HG02623 (cell line): ENCODE results near the gene AOX1.
"Not testable (repeated sequence)": the region's sequence is repeated elsewhere in the genome, so short reads cannot be mapped to it uniquely, and the experiment has no call there.

Source experiments
- ATAC-seq: cut with Tn5 transposase; IDR thresholded peaks from one replicate; pipeline ENCODE4 v1.9.1; 2021; ENCODE audit warnings: moderate library complexity; ENCODE audit not compliant: unreplicated experiment

AOX1 gene

DNA sequence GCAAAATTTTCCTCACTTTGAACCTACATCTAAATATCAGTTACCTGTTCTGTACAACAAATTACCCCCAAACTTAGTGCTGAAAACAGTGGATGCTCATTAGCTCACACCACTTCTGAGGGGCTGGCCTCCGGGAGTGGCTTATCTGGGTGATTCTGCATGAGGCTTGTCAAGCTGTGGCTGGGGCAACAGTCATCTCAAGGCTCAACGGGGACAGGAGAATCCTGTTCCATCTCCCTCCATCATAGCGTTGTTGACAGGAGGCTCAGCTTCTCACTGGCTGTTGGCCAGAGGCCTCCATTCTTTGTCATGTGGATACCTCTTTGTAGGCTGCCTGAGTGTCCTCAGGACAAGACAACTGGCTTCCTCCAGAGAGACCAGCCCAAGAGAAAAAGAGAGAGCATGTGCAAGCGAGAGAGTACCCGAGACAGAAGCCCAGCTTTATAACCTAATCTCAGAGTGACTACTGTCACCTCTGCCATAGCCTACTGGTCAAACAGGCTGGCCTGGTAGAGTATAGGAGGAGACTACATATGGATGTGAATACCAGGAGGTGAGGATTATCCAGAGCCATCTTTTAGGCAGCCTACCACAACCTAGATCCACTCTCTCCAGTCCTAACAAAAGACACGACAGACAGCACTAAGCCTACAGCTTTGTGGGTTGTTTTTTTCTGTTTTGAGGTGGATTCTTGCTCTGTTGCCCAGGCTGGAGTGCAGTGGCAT lies 79.1 kb downstream of the AOX1 start:
- ATAC-seq: no peak

GRCh38 chr2:200665626-200666453 lies 80.0 kb downstream of the AOX1 start:
- ATAC-seq: no peak

DNA sequence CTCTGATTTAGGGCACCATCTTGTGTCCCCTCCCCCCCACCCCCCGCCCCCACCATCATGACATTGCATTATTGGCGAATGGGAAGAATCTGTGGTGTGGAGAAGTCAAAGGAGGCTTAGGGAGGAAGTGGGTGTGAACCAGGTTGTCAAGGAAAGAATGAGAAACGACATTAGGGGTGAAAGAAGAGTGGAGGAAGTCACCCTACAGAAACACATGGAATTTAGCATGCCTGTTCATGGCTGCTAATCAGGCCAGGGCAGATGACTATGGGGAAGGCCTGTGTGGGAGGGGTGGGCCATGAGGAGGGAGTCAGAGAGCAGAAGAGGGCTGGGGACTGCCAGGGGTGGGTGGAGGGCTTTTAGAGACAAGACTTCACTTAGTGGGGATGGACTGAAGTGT lies 81.6 kb downstream of the AOX1 start:
- no peak for ATAC-seq

DNA sequence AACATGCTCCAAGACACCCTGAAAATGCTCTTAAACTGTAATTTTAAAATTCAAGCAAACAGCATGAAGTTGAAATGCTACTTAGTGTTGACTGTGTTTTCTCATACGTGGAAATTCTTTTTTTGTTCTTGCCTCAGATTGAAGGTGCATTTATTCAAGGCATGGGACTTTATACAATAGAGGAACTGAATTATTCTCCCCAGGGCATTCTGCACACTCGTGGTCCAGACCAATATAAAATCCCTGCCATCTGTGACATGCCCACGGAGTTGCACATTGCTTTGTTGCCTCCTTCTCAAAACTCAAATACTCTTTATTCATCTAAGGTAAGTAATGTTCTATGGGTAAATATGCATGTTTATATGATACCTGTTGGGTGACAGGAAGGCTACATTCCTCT lies 82.7 kb downstream of the AOX1 start:
- no peak for ATAC-seq

GRCh38 chr2:200669308-200669707 lies 83.5 kb downstream of the AOX1 start:
- no peak for ATAC-seq

DNA sequence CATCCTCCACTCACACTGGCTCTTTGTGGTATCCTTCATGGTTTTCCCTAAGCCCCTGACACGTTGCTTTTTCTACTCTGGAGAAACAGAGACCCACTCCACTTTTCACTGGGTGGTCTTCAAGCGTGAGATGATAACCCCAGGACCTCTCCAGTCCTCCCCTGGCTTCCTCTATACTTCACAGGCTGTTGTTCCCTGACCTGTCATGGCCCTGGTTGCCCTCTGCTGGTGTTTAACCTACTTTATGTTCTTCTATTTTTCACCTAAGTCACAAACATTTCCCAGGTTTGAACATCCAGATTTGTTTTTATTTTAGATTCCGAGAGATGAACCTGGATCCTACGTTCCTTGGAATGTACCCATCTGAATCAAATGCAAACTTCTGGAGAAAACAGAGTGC lies 84.5 kb downstream of the AOX1 start:
- no peak for ATAC-seq

GRCh38 chr2:200670751-200671150 lies 84.9 kb downstream of the AOX1 start:
- no peak for ATAC-seq

- ATAC-seq: no peak
Measured at GRCh38 chr2:200673191-200673590, 87.4 kb downstream of the AOX1 start.

DNA sequence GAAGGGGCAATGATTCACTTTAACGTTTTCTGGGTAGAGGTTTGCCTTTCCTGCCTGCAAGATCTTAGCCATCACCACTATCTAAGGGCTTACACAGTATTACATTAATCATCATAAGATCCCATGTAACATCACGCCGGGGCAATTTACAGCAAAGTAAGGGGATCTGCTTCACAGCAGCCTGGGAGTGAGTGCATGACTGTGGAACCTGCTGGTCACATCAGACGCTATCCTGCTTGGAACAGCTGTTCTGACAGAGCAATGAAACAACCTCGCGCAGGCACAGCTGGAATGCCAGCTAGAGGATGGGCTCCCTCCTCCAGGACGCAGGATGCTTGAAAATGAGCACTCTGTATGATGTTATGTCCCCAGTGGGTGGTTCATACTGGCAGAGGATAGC lies 89.0 kb downstream of the AOX1 start:
- ATAC-seq: no peak

- ATAC-seq: no peak
Measured at GRCh38 chr2:200677171-200677570, 91.4 kb downstream of the AOX1 start.

GRCh38 chr2:200677721-200678532 lies 92.1 kb downstream of the AOX1 start:
- no peak for ATAC-seq

- no peak for ATAC-seq
Measured at GRCh38 chr2:200679127-200679526, 93.3 kb downstream of the AOX1 start.

- no peak for ATAC-seq
Measured at GRCh38 chr2:200679535-200679934, 93.7 kb downstream of the AOX1 start.

DNA sequence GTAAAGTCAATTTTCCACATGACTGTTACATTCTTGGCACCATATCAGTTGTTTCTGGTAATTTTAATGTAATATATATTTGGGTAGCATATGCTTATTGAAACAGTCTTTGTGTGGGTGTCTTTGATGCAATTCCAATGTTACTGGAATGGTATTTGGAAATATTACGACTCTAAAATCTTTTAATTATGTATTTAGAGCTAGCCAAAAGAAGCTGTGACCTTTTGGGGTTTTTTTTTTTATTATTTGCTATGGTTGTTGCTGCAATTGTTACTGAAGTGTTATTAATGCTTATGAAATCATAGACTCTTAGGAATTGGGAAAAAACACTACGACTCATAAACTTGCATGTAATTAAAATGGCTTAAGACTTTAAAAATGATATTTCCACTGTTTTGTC lies 95.9 kb downstream of the AOX1 start:
- ATAC-seq: no peak

GRCh38 chr2:200682407-200682806 lies 96.6 kb downstream of the AOX1 start:
- ATAC-seq: not testable (repeated sequence)

GRCh38 chr2:200687922-200688920 lies 102.4 kb downstream of the AOX1 start:
- no peak for ATAC-seq

DNA sequence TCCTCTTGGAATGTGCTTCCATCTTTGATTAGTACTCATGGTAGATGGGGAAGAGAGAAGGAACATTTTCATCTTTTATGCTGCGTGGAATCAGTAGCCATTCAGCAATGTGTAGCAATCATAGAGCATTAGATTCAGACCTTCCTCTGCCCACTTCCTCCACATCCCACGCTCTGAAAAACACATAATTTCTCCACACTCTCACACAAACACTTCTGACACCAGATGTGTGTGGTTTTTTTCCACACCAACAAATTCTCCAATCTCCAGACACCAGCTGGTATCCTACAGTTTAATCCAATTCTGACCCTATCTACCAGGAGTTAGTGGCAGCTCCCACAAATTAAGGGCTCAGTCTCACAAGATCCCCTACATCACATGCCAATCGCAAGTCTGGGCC lies 103.3 kb downstream of the AOX1 start:
- ATAC-seq: no peak

GRCh38 chr2:200693836-200694470 lies 108.1 kb downstream of the AOX1 start:
- no peak for ATAC-seq

DNA sequence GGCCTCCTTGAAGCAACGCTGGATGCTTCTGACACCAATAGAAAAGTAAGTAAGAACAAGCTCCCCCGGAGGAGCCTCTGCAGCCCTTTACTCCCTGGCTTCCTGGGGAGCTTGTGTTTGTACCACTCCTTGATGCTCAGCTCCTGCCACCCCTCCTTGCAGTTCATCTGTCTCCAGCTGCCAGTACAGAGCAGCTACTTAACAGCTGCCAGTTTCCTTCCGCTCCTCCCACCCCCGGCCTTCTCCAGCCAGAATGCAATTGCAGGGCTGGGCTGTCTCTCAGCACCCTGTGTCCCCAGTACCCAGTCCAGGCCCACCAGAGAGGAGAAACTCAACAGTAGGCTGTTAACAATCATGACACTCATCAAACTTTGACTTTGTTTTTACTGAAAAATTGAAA lies 109.4 kb downstream of the AOX1 start:
- ATAC-seq: no peak

DNA sequence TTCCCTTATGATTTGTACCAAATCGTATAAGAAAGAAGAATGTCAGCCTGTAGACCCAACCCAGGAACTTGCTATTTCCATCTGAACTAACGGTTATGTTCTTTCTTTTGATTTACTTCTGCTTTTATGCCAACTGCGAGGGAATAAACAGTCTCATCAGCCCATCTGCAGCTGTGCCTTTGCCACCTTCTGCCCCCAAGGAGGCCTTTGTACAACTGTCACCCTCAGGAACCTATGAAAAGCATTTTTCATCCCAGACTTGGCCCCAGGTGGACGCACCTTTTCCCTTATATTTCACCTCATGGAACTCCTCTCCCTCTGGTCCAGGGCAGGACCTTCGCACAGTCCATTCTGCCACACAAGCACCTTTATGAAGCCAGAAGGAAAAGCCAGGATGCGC lies 109.8 kb downstream of the AOX1 start:
- no peak for ATAC-seq
